ENCODE measurements around the gene TPP1. TPM values are rescaled to one million over a fixed set of nuclear protein-coding genes. Genes with fewer than 3 reads are reported as not detected.

Gene TPP1
- polyA plus RNA-seq, 4 donors = 25.4 to 429 (median 34.7) TPM

GRCh38 chr11:6623391-6624363 lies 4.5 kb upstream of the TPP1 start:
- Histone ChIP-seq H3K4me1 (ENCODE audit: control insufficient read depth in 3 of 3, insufficient read depth in 2 of 3, low read depth in 1 of 3, low read length in 2 of 3) (peaks cover 0 to 20% (median 2%) of the 10 kb centered on the region in 3 donors), H3K27ac (ENCODE audit: low read depth in 1 of 3, low read length in 2 of 3) (no peak overlapping the region), H3K36me3 (ENCODE audit: control insufficient read depth in 3 of 3, insufficient read depth in 2 of 3, low read depth in 1 of 3, low read length in 3 of 3) (peaks cover 0 to 57% (median 0%) of the 10 kb centered on the region in 3 donors), H3K27me3 (ENCODE audit: control insufficient read depth in 3 of 3, insufficient read depth in 3 of 3, low read length in 3 of 3) (no peaks in the 10 kb centered on the region), H3K9me3 (ENCODE audit: control insufficient read depth in 2 of 2, insufficient read depth in 1 of 2, low read depth in 1 of 2, low read length in 1 of 2) (no peaks in the 10 kb centered on the region), H3K4me3 (ENCODE audit: low read depth in 1 of 3, low read length in 3 of 3) (no peak overlapping the region)
- no peak for FAIRE-seq
- DNase-seq = no peak
- WGBS, 3 donors = 85 to 88% (median 87%) methylated on average over 31 of the region's 31 CpGs

- FAIRE-seq = no peak
- H3K27me3 ChIP-seq (ENCODE audit: control insufficient read depth in 3 of 3, insufficient read depth in 3 of 3, low read length in 3 of 3) = no peaks in the 10 kb centered on the region
- H3K4me1 ChIP-seq (ENCODE audit: control insufficient read depth in 3 of 3, insufficient read depth in 2 of 3, low read depth in 1 of 3, low read length in 2 of 3) = peaks cover 2 to 31% (median 4%) of the 10 kb centered on the region in 3 donors
- H3K9me3 ChIP-seq (ENCODE audit: control insufficient read depth in 2 of 2, insufficient read depth in 1 of 2, low read depth in 1 of 2, low read length in 1 of 2) = no peaks in the 10 kb centered on the region
- 82 to 86% (median 86%) methylated on average over 23 to 24 of the region's 24 CpGs for WGBS, 3 donors
- H3K4me3 ChIP-seq (ENCODE audit: low read depth in 1 of 3, low read length in 3 of 3) = no peak overlapping the region
- no peak for DNase-seq
- H3K36me3 ChIP-seq (ENCODE audit: control insufficient read depth in 3 of 3, insufficient read depth in 2 of 3, low read depth in 1 of 3, low read length in 3 of 3) = peaks cover 0 to 54% (median 0%) of the 10 kb centered on the region in 3 donors
- H3K27ac ChIP-seq (ENCODE audit: low read depth in 1 of 3, low read length in 2 of 3) = no peak overlapping the region
These were observed 3.3 kb upstream of the TPP1 start for GRCh38 chr11:6622261-6623171.

- peaks cover 2 to 35% (median 3%) of the 10 kb centered on the region in 3 donors for H3K4me1 ChIP-seq (ENCODE audit: control insufficient read depth in 3 of 3, insufficient read depth in 2 of 3, low read depth in 1 of 3, low read length in 2 of 3)
- H3K4me3 ChIP-seq (ENCODE audit: low read depth in 1 of 3, low read length in 3 of 3) = no peak overlapping the region
- no peaks in the 10 kb centered on the region for H3K27me3 ChIP-seq (ENCODE audit: control insufficient read depth in 3 of 3, insufficient read depth in 3 of 3, low read length in 3 of 3)
- FAIRE-seq = no peak
- H3K9me3 ChIP-seq (ENCODE audit: control insufficient read depth in 2 of 2, insufficient read depth in 1 of 2, low read depth in 1 of 2, low read length in 1 of 2) = no peaks in the 10 kb centered on the region
- H3K36me3 ChIP-seq (ENCODE audit: control insufficient read depth in 3 of 3, insufficient read depth in 2 of 3, low read depth in 1 of 3, low read length in 3 of 3) = peaks cover 0 to 54% (median 0%) of the 10 kb centered on the region in 3 donors
- DNase-seq = no peak
- no peak overlapping the region for H3K27ac ChIP-seq (ENCODE audit: low read depth in 1 of 3, low read length in 2 of 3)
- 85 to 90% (median 87%) methylated on average over 16 of the region's 16 CpGs for WGBS, 3 donors
These were observed 2.5 kb upstream of the TPP1 start for GRCh38 chr11:6621711-6622211.

GRCh38 chr11:6620636-6621035 lies 1.4 kb upstream of the TPP1 start:
- no peak for FAIRE-seq
- Histone ChIP-seq H3K4me1 (ENCODE audit: control insufficient read depth in 3 of 3, insufficient read depth in 2 of 3, low read depth in 1 of 3, low read length in 2 of 3) (peaks cover 2 to 29% (median 3%) of the 10 kb centered on the region in 3 donors), H3K27me3 (ENCODE audit: control insufficient read depth in 3 of 3, insufficient read depth in 3 of 3, low read length in 3 of 3) (no peaks in the 10 kb centered on the region), H3K36me3 (ENCODE audit: control insufficient read depth in 3 of 3, insufficient read depth in 2 of 3, low read depth in 1 of 3, low read length in 3 of 3) (peaks cover 0 to 54% (median 0%) of the 10 kb centered on the region in 3 donors), H3K27ac (ENCODE audit: low read depth in 1 of 3, low read length in 2 of 3) (no peak overlapping the region), H3K9me3 (ENCODE audit: control insufficient read depth in 2 of 2, insufficient read depth in 1 of 2, low read depth in 1 of 2, low read length in 1 of 2) (no peaks in the 10 kb centered on the region), H3K4me3 (ENCODE audit: low read depth in 1 of 3, low read length in 3 of 3) (no peak overlapping the region)
- WGBS, 3 donors = 54 to 97% (median 84%) methylated on average over 1 of the region's 1 CpG
- DNase-seq = no peak

GRCh38 chr11:6618117-6619003 lies 862 bp downstream of the TPP1 start:
- Histone ChIP-seq H3K9me3 (ENCODE audit: control insufficient read depth in 2 of 2, insufficient read depth in 1 of 2, low read depth in 1 of 2, low read length in 1 of 2) (no peaks in the 10 kb centered on the region), H3K27me3 (ENCODE audit: control insufficient read depth in 3 of 3, insufficient read depth in 3 of 3, low read length in 3 of 3) (no peaks in the 10 kb centered on the region), H3K36me3 (ENCODE audit: control insufficient read depth in 3 of 3, insufficient read depth in 2 of 3, low read depth in 1 of 3, low read length in 3 of 3) (peaks cover 0 to 46% (median 0%) of the 10 kb centered on the region in 3 donors), H3K27ac (ENCODE audit: low read depth in 1 of 3, low read length in 2 of 3) (peak overlapping the region; percentile 45 to 89 (median 85)), H3K4me1 (ENCODE audit: control insufficient read depth in 3 of 3, insufficient read depth in 2 of 3, low read depth in 1 of 3, low read length in 2 of 3) (peaks cover 2 to 20% (median 3%) of the 10 kb centered on the region in 3 donors), H3K4me3 (ENCODE audit: low read depth in 1 of 3, low read length in 3 of 3) (peak overlapping the region; percentile 56 to 99 (median 65))
- FAIRE-seq (no peak), DNase-seq (peak; percentile 32 to 50)
- 5 to 9% (median 9%) methylated on average over 15 of the region's 15 CpGs for WGBS, 3 donors

GRCh38 chr11:6617315-6617781 lies 1.9 kb downstream of the TPP1 start:
- no peak for DNase-seq
- FAIRE-seq = no peak
- peaks cover 2 to 27% (median 3%) of the 10 kb centered on the region in 3 donors for H3K4me1 ChIP-seq (ENCODE audit: control insufficient read depth in 3 of 3, insufficient read depth in 2 of 3, low read depth in 1 of 3, low read length in 2 of 3)
- H3K27ac ChIP-seq (ENCODE audit: low read depth in 1 of 3, low read length in 2 of 3) = no peak overlapping the region
- no peaks in the 10 kb centered on the region for H3K27me3 ChIP-seq (ENCODE audit: control insufficient read depth in 3 of 3, insufficient read depth in 3 of 3, low read length in 3 of 3)
- 80 to 87% (median 86%) methylated on average over 5 of the region's 5 CpGs for WGBS, 3 donors
- H3K36me3 ChIP-seq (ENCODE audit: control insufficient read depth in 3 of 3, insufficient read depth in 2 of 3, low read depth in 1 of 3, low read length in 3 of 3) = peaks cover 0 to 40% (median 0%) of the 10 kb centered on the region in 3 donors
- H3K9me3 ChIP-seq (ENCODE audit: control insufficient read depth in 2 of 2, insufficient read depth in 1 of 2, low read depth in 1 of 2, low read length in 1 of 2) = no peaks in the 10 kb centered on the region
- peak overlapping the region in 1 of 3 donors; percentile 99 for H3K4me3 ChIP-seq (ENCODE audit: low read depth in 1 of 3, low read length in 3 of 3)

GRCh38 chr11:6616596-6617250 lies 2.5 kb downstream of the TPP1 start:
- FAIRE-seq (no peak), DNase-seq (no peak)
- 91 to 95% (median 91%) methylated on average over 14 of the region's 14 CpGs for WGBS, 3 donors
- peaks cover 2 to 27% (median 3%) of the 10 kb centered on the region in 3 donors for H3K4me1 ChIP-seq (ENCODE audit: control insufficient read depth in 3 of 3, insufficient read depth in 2 of 3, low read depth in 1 of 3, low read length in 2 of 3)
- H3K27me3 ChIP-seq (ENCODE audit: control insufficient read depth in 3 of 3, insufficient read depth in 3 of 3, low read length in 3 of 3) = no peaks in the 10 kb centered on the region
- peaks cover 0 to 35% (median 0%) of the 10 kb centered on the region in 3 donors for H3K36me3 ChIP-seq (ENCODE audit: control insufficient read depth in 3 of 3, insufficient read depth in 2 of 3, low read depth in 1 of 3, low read length in 3 of 3)
- H3K9me3 ChIP-seq (ENCODE audit: control insufficient read depth in 2 of 2, insufficient read depth in 1 of 2, low read depth in 1 of 2, low read length in 1 of 2) = no peaks in the 10 kb centered on the region
- H3K27ac ChIP-seq (ENCODE audit: low read depth in 1 of 3, low read length in 2 of 3) = no peak overlapping the region
- H3K4me3 ChIP-seq (ENCODE audit: low read depth in 1 of 3, low read length in 3 of 3) = no peak overlapping the region

Data from small intestine (tissue), 7 donors.